ENCODE measurements around the gene ZNF276. TPM values are rescaled to one million over a fixed set of nuclear protein-coding genes. Genes with fewer than 3 reads are reported as not detected.
"Not testable (repeated sequence)": the region's sequence is repeated elsewhere in the genome, so short reads cannot be mapped to it uniquely, and the experiment has no call there.

Gene ZNF276, protein sequence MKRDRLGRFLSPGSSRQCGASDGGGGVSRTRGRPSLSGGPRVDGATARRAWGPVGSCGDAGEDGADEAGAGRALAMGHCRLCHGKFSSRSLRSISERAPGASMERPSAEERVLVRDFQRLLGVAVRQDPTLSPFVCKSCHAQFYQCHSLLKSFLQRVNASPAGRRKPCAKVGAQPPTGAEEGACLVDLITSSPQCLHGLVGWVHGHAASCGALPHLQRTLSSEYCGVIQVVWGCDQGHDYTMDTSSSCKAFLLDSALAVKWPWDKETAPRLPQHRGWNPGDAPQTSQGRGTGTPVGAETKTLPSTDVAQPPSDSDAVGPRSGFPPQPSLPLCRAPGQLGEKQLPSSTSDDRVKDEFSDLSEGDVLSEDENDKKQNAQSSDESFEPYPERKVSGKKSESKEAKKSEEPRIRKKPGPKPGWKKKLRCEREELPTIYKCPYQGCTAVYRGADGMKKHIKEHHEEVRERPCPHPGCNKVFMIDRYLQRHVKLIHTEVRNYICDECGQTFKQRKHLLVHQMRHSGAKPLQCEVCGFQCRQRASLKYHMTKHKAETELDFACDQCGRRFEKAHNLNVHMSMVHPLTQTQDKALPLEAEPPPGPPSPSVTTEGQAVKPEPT
- polyA plus RNA-seq (ENCODE audit: insufficient read length in 10 of 10), result 10 to 100 TPM; 16.6 to 25.5 (median 21.9) TPM
- long read RNA-seq, donor 1, result 0 reads
- long read RNA-seq, donor 2, partial matches to known transcripts, result 0 of 1 reads
- long read RNA-seq, donor 2, other reads (novel, unspliced or antisense), result 0 of 1 reads
- long read RNA-seq, donor 3, result 0 reads
- long read RNA-seq, donor 4, partial matches to known transcripts, result 0 of 3 reads
- long read RNA-seq, donor 4, other reads (novel, unspliced or antisense), result 0 of 3 reads
- long read RNA-seq, donor 5, result 0 reads
- long read RNA-seq, donor 6, result 0 reads
- long read RNA-seq, donor 7, full-length matches to known transcripts, result 2 of 2 reads
- long read RNA-seq, donor 7, partial matches to known transcripts, result 0 of 2 reads
- long read RNA-seq, donor 7, other reads (novel, unspliced or antisense), result 0 of 2 reads
- long read RNA-seq, donor 8, partial matches to known transcripts, result 0 of 1 reads
- long read RNA-seq, donor 8, other reads (novel, unspliced or antisense), result 0 of 1 reads
- long read RNA-seq, donor 9, result 0 reads

DNA sequence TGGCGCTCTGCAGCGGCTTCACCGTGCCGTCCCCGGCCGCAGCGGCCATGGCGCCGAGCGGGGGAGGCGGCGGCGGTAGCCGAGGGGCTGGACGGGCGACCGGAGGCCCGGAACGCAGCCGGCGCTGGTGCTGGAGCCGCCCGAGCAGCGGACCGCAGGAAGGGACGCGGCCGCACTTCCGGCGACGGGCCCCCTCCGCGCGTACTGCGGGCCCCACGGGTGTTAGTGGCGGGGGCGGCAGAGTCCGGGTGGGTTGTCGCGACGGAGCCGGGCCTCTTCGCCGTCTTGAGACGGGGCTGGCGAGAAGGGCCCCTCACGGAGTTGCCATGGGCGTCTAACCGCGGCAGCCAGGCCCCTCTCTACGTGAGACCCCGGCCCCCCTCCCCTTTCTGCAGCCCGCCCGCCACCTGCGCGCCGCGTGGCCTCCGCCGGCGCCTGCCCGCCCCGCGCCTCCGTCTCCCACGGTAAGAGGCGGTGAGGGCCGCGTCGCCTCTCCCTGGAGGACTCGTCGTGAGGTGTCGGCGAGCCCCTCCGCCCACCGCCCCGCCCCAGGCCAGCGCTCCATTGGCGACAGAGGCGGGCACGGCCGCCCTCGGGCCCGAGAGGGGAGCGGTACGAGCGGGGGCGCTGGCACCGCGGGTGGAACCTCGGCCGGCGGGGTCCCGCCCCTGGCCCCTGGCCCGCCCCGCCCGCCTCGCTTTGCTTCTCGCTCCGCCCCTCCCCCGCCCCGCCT, at the start of gene ZNF276, which contains the start of gene VPS9D1:
Gene ZNF276, plus strand, starts transcription at position 725 of the 733 bp plus-strand sequence. CDS start 104 bp downstream, outside the sequence.
Gene VPS9D1, minus strand, starts transcription at position 86 of the 733 bp plus-strand sequence. Its CDS starts 37 bp downstream, at position 49.
- peak; percentile 72 to 96 (median 86) for DNase-seq

DNA sequence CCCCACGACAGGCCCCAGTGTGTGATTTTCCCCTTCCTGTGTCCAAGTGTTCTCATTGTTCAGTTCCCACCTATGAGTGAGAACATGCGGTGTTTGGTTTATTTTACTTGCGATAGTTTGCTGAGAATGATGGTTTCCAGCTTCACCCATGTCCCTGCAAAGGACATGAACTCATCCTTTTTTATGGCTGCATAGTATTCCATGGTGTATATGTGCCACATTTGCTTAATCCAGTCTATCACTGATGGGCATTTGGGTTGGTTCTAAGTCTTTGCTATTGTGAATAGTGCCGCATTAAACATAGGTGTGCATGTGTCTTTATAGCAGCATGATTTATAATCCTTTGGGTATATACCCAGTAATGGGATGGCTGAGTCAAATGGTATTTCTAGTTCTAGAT, 49.8 kb upstream of the ZNF276 start:
- DNase-seq, result not testable (repeated sequence)

DNA sequence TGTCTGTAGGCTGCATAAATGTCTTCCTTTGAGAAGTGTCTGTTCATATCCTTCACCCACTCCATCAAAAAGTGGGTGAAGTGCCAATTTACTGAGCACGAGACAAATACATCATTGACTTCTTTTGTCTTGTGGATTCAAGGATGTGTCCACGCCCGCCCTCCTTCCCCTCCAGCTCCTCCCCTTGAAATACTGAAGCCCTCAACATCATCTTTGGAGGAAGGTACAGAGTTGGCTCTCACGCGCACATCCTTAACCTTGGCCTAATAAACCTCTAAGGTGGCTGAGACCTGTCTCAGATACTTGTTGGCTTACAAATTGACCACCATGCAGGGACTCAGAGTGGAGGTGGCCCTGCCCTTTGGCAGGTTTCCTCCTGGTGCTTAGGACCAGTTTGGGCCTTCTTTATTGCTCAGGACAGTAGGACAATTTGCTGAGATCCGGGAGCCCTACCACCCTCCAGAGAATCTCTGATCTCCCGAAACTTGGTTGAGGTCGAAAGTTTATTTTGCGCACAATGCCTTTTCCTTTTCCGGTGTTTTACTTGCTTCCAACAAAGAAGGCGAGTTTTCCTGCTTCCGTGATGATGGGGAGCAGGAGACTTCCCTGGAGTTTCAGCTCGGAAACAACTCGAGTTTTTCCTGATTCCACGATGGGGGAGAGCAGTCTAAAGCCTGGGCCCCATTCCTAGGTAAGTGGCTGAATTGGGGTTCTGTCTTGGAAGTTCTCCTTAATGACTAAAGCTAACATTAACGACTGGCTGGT, 49.0 kb upstream of the ZNF276 start:
- DNase-seq, result no peak

DNA sequence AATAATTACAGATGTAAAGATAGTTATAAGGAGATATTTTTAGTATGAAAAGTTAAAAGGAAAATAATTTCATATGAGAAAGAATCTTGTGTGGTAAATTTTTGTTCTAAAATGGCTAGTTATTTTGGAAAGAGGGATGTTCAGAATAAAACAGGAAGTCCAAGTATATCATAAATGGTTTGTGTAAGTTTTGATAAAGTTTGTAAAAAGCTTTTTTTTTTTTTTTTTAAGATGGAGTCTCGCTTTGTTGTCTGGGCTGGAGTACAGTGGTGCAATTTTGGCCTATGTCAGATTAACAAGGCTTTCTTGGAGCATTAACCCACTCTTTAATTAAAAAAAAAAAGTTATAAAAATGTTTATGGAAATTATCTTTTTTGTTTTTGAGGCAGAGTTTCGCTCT, 43.1 kb upstream of the ZNF276 start:
- DNase-seq, result no peak

DNA sequence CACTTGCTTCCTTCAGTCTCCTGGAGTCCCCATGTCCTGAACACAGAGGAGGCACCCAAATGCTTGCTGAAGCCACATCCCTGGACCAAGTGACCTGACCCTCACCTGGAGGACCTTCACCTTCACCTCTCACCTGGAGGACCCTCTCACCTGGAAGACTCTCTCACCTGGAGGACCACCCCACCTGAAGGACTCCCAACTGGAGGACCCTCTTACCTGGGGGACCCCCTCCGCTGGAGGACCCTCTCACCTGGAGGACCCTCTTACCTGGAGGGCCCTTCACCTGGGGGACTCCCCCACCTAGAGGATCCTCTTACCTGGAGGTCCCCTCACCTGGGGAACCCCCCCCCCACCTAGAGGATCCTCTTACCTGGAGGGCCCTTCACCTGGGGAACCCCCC, 35.4 kb upstream of the ZNF276 start:
- DNase-seq, result no peak

DNA sequence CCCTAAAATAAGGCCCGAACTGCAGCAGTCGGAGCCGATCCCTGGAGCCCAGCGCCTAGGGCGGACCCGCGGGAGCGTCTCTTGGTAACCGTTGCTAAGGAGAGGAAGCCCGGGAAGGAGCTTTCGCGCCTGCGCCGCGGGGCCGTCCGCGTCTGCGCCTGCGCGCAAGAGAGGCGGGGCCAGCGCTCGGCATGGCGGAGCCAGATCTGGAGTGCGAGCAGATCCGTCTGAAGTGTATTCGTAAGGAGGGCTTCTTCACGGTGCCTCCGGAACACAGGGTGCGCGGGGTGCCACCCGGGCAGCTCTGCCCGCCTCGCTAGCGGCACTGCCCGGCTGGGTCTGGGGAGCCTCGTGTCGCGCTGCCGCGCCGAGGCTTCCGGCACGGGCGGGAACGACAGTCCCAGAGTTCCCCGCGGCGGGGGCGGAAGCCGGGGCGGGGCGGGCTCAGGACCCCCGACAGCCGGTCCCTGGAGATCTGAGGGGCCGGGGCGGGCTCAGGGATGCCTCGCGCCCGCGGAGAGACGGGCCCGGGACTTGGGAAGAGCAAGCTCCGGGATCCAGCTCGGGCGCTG, 34.7 kb upstream of the ZNF276 start, which contains the start of gene CDK10:
Gene CDK10, plus strand, starts transcription at position 170 of the 572 bp plus-strand sequence. Its CDS starts 22 bp downstream, at position 192.
- DNase-seq, result peak; percentile 86 to 99 (median 95)

DNA sequence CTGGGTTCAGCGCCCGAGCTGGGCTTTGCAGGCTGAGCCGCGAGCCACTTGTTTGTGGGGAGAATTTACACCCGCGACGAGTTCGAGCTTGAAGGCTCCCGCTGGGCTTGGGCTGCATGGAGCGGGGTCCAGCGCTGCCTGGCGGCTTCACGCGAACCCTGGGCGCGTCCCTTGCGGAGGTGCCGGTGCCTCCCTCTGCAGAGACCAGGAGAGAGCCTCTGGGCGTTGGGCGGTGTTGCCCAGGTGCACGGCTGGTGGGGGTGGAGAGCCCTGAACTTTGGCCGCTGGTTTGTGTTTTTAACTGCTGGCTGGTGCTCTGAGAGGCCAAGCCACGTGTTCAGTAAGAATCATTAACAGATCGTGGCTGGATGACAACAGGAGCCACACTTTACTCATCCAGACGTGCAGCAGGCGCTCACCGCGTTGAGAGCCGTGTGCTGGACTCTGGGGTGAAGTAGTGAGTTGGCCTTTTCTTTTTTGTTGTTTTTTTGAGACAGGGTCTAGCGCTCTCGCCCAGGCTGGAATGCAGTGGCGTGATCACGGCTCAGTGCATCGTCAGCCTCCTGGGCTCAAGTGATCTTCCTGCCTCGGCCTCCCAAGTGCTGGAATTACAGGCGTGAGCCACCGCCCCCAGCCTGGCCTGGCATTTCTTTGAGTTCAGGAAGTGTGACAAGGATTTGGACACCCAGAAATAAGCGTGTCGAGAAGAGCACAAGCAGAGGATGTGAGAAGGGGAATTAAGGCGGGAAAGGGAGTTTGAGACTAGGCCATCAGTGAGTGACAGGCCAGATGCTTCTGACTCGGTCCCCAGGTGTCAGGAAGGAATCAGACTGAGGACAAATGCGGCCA, 34.0 kb upstream of the ZNF276 start:
- peak in 1 of 3 donors; percentile 71 for DNase-seq

DNA sequence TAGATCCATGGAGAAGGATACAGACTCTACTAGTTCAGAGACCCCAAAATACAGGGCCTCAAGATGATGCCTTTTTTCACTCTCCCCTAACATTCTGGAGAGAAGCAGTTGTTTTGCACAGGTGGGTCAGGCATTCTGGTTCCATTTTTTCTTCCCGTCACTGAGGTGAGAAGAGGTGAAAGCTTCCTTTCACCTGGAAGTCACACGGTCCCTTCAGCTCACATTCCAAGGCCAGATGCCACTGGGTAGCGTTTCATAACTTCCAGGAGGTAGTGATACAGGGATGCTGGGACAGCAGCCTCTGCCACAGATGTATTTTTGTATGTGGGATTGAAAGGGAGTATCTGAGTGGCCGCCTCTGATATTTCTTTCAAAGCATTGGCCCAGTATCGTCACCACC, 32.9 kb upstream of the ZNF276 start:
- no peak for DNase-seq

DNA sequence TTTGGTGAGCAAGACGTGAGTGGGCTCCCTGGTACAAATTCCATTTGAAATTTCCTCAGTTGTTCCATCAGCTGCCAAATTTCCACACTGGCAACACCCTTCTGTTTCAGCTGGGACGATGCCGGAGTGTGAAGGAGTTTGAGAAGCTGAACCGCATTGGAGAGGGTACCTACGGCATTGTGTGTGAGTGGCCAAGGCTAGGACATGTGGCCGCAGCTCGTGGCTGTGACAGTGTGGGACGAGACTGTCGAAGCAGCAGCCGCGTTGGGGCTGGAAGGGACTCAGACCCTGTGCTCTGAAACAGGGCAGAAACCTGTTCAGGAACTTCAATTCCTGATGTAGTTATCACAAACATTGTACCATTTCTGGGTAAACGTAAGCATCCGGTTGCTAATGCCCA, 32.2 kb upstream of the ZNF276 start:
- DNase-seq, result no peak

DNA sequence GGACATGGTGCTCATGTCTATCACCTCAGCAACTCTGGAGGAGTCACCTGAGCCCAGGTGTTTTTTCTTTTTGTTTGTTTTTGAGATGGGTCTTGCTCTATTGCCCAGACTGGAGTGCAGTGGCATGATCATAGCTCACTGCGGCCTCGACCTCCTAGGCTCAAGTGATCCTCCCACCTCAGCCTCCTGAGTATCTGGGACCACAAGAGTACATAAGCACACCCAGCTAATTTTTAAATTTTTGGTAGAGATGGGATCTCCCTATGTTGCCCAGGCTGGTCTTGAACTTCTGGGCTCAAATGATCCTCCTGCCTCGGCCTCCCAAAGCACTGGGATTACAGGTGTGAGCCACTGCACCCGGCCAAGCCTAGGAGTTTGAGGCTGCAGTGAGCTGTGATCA, 31.7 kb upstream of the ZNF276 start:
- DNase-seq, result not testable (repeated sequence)

DNA sequence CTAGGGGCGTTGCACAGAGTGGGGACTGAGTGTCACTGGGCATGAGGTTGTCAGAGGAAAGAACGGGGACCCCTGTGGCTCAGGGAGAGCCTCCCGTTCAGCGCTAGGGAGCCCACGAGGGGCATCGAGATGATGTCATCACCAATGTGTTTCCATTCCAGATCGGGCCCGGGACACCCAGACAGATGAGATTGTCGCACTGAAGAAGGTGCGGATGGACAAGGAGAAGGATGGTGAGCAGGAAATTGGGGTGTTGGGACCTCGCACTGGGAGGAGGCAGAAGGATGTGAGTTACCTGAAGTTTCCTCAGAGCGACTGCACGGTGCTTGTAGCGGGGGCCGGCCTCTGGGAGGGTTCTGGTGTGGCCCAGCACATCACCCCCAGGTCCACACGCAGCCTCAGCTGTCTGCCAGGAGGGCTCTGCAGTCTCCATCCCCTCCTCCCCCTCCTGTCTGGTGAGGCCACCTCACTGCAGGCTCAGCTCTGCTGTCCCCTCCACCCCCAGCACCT, 30.9 kb upstream of the ZNF276 start:
- no peak for DNase-seq

DNA sequence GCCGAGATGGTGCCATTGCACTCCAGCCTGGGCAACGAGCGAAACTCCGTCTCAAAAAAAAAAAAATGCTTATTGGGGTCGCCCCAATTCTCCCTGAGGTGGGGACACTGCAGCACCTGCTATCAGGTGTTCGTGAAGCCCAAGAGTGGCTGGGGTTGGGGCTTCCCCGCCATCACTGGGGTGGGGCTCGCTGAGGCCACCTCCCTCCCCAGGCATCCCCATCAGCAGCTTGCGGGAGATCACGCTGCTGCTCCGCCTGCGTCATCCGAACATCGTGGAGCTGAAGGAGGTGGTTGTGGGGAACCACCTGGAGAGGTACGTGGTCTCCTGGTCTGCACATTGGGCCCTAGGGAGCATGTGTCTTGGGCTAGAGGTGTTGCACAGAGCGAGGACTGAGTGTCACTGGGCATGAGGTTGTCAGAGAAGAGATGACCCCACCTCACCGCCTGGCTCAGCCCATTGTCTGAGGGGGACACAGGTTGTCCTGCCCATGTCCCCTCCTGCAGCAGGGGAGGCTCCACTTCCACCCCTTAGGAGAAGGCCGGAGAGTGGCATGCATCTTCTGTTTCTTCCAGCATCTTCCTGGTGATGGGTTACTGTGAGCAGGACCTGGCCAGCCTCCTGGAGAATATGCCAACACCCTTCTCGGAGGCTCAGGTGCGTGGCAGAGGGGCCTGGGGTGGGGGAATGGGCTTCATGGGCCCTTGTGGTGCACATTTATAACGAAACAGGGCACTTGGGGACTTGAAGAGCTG, 29.9 kb upstream of the ZNF276 start:
- DNase-seq, result no peak

DNA sequence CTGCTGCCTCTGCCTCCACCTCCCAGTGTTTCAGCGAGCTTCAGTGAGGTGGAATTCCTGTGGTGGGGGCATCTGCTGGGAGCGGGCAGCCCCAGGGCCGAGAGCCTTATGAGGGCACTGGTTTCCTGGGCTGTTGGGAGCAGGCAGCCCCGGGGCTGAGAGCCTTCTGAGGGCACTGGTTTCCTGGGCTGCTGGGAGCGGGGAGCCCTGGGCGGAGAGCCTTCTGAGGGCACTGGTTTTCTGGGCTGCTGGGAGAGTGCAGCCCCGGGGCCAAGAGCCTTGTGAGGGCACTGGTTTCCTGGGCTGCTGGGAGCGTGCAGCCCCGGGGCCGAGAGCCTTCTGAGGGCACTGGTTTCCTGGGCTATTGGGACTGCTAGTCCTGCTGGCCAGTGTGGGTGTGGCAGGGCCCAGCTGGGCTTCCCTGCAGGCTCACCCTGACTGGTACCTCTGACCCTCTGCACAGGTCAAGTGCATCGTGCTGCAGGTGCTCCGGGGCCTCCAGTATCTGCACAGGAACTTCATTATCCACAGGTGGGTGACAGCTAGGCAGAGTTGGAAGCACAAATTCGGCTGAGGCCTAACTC, 29.3 kb upstream of the ZNF276 start:
- DNase-seq, result no peak

DNA sequence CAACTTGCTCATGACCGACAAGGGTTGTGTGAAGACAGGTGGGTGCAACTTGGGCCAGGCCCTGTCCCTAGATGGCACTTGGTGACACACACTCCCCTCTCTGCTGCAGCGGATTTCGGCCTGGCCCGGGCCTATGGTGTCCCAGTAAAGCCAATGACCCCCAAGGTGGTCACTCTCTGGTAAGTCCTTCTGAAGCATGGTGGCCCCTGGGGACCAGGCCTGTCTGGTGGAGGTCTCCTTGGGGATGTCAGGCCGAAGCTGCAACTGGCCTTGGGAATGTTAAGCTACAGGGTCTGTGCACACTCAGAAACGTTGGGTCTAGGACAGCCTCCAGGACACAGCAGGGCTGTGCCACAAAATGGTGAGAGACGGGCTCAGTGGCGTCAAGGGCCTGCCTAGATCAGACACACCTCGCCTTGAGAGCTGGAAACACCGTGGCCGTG, 28.0 kb upstream of the ZNF276 start:
- no peak for DNase-seq

DNA sequence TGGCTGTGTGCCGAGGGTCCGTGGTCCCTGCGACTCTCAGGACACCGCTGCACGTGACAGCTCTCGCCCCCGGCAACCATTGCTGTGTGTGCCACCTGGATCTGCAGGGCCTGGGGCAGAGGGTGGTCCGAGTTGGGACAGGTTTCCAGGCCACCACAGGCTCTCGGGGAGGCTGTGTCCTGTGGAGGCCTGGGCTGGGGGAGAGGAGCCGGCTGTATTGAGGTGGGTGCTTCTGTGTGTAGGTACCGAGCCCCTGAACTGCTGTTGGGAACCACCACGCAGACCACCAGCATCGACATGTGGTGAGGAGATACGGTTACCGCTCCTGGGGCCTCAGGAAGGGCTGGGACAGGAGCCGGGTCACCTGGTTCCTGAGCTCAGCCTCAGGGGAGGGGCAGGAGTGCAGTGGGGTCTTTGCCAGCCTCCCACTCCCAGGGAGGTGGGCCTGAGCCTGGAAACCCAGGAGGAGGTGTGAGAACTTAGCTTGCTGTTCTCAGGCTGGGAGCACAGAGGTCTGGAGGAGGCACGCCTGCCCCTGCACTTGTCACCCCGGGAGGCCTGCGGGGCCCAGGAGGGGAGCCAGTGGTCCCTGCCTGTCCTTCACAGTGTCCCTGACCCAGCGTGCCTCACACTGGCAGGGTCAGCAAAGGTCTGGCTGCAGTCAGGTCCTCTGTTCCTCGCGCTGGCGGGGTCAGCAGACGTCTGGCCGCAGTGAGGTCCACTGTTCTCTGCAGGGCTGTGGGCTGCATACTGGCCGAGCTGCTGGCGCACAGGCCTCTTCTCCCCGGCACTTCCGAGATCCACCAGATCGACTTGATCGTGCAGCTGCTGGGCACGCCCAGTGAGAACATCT, 27.2 kb upstream of the ZNF276 start:
- DNase-seq, result no peak

DNA sequence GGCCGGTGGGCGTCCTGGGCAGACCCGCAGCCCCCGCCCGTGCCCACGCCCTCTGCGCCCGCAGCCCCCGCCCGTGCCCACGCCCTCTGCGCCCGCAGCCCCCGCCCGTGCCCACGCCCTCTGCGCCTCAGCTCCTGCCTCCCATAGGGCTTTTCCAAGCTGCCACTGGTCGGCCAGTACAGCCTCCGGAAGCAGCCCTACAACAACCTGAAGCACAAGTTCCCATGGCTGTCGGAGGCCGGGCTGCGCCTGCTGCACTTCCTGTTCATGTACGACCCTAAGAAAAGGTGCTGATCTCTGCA, 26.6 kb upstream of the ZNF276 start:
- not testable (repeated sequence) for DNase-seq
